Right lobe of liver (tissue), 6 donors: ENCODE data around the gene TRPM3. TPM values are rescaled to one million over a fixed set of nuclear protein-coding genes. Genes with fewer than 3 reads are reported as not detected.
A peak's percentile ranks its signal among the peaks of the same experiment; 100 is the strongest.

Source experiments
- ATAC-seq, 4 donors: fragments of 200-7000 bp; cut with Tn5 transposase; one replicate each; pipeline ENCODE4 v1.9.1; 2020; ENCODE audit warnings: mild to moderate bottlenecking in 4 of 4, moderate library complexity in 4 of 4
- DNase-seq, 3 donors: peaks; one replicate each; pipeline ENCODE4 v3.0.0-alpha.2; 2020
- H3K27ac ChIP-seq, 3 donors: fragments of 200-600 bp; one replicate each; pipeline ENCODE4 v1.8.0; 2022
- H3K27me3 ChIP-seq, 2 donors: fragments of 200-600 bp; one replicate each; pipeline ENCODE4 v1.8.0; 2022
- H3K36me3 ChIP-seq, 4 donors: fragments of 200-600 bp; sonication (generic) in 1 of 4; one replicate each; pipeline versions ENCODE4 v1.5.1 to v1.8.0; 2017 to 2022; ENCODE audit warnings: control low read depth in 1 of 4
- H3K4me1 ChIP-seq, 4 donors: fragments of 200-600 bp; sonication (generic) in 1 of 4; one replicate each; pipeline versions ENCODE4 v1.5.1 to v1.8.0; 2017 to 2022; ENCODE audit warnings: control low read depth in 1 of 4
- H3K4me3 ChIP-seq, 3 donors: fragments of 200-600 bp; one replicate each; pipeline ENCODE4 v1.8.0; 2022
- H3K9me3 ChIP-seq, 4 donors: fragments of 200-600 bp; sonication (generic) in 1 of 4; one replicate each; pipeline versions ENCODE4 v1.5.1 to v1.8.0; 2017 to 2022; ENCODE audit warnings: control low read depth in 1 of 4
- POLR2A ChIP-seq: fragments of 450-650 bp; IDR thresholded peaks from one replicate; pipeline ENCODE4 v1.6.1; 2017; ENCODE audit warnings: antibody characterized with exemption, mild to moderate bottlenecking
- WGBS: methylation state at CpG from one replicate; pipeline ENCODE4 v1.1.6; 2018; ENCODE audit warnings: low coverage, low lambda C conversion rate; ENCODE audit not compliant: insufficient coverage; ENCODE audit errors: missing lambda C conversion rate; 5-methylcytosine and 5-hydroxymethylcytosine counted together
- intact Hi-C, 2 donors: fragments of 100-400 bp; cut with DNase I; formaldehyde crosslinking; loops; one replicate each; pipeline versions ENCODE4 v1.11.2 to v1.14.1; 2022
- total RNA-seq, 6 experiments: library from RNA; depleted of rRNA in 2 of 6; stranded (reverse); fragments of >200 nt in 2 of 6; fragmentation: NEBNext Ultra II Directional in 3 of 6; extraction: Animal tissue kit (Norgen Biotek cat#: 25700) in 3 of 6; gene quantifications; one replicate each; pipeline versions ENCODE4 v1.1.0 to v1.2.4, GENCODE V29; 2016 to 2023
- TF ChIP-seq, protein P1 (sequence below), 4 donors: fragments of 200-600 bp in 3 of 4; fragments of 450-650 bp in 1 of 4; IDR thresholded peaks; one replicate each; pipeline versions ENCODE4 v1.5.1 to v1.8.0; 2016 to 2022; ENCODE audit warnings: antibody characterized with exemption in 4 of 4, mild to moderate bottlenecking in 2 of 4
- donor health status: DM: no; HTN: yes; CAD: no.
- donor health status: DM: no; HTN: no; CAD: no.
- donor health status: DM: no; HTN: no; CAD: no.
- donor health status: DM: no; HTN: yes; CAD: no.
- donor health status: DM: no; HTN: yes; CAD: no.

Gene TRPM3
- total RNA-seq, 6 experiments from 2014 or later: 0.26 to 0.56 (median 0.39) TPM

DNA sequence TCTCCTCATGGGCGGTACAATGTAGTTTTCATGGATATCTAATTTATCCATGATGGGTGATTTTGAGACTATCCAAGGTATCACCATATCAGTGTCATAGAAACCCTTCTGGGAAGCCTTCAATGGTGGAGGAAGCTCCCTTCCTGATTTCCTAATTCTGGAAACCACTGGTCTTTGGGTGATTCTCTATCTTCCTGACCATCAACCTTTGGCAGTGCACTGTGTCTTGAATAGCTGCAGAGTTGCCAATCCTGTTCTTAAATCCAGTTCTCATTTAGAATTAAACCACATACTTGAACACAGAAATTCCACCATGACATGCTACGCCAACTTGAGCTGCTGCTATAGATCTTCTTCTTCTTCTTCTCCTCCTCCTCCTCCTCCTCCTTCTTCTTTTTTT is 545.3 kb downstream of the TRPM3 start:
- Histone ChIP-seq H3K27ac (no peak overlapping the region), H3K27me3 (no peaks in the 10 kb centered on the region), H3K4me3 (no peak overlapping the region), H3K9me3 (no peaks in the 10 kb centered on the region), H3K36me3 (no peaks in the 10 kb centered on the region), H3K4me1 (peaks cover 0 to 8% (median 0%) of the 10 kb centered on the region in 4 donors)
- DNase-seq (no peak), ATAC-seq (no peak)
- intact Hi-C loops: no loop called here
- WGBS: 83% methylated on average over 1 of the region's 2 CpGs
- TF ChIP-seq, protein P1, sequence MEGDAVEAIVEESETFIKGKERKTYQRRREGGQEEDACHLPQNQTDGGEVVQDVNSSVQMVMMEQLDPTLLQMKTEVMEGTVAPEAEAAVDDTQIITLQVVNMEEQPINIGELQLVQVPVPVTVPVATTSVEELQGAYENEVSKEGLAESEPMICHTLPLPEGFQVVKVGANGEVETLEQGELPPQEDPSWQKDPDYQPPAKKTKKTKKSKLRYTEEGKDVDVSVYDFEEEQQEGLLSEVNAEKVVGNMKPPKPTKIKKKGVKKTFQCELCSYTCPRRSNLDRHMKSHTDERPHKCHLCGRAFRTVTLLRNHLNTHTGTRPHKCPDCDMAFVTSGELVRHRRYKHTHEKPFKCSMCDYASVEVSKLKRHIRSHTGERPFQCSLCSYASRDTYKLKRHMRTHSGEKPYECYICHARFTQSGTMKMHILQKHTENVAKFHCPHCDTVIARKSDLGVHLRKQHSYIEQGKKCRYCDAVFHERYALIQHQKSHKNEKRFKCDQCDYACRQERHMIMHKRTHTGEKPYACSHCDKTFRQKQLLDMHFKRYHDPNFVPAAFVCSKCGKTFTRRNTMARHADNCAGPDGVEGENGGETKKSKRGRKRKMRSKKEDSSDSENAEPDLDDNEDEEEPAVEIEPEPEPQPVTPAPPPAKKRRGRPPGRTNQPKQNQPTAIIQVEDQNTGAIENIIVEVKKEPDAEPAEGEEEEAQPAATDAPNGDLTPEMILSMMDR (IDR thresholded peaks at IDR 0.05): no peak
- TF ChIP-seq POLR2A: no peak

DNA sequence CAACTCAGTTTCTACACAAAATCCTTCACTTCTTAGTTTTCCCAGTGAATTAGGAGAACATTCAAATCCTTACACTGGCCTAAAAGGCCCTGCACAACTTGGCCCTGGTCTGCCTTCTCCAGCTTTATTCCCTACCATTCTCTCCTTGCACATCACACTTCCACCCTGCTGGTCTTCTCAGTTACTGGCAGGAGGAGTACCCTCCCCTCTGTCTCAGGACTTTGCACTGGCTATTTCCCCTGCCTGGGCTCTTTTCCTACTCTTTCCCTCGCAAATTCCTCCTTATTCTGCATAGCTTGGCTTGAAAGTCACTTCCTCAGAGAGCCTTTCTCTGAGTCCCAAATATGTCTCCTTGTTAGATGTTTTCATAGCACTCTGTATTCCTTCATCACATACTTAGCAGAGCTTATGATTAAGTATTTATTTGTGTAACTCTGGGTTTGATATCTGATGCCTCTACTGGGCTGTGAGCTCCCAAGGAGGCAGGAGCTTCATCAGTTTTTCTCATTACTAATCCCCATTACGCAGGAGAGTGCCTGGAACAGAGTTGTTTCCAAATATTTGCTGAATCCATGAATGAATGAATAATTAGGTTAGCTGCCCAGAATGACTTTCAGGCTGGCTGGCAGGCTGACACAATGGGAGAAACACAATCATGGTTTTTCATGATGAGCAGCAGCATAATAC is 547.1 kb downstream of the TRPM3 start:
- WGBS: 72% methylated on average over 2 of the region's 2 CpGs
- Histone ChIP-seq H3K27ac (no peak overlapping the region), H3K4me1 (peaks cover 0 to 10% (median 0%) of the 10 kb centered on the region in 4 donors), H3K27me3 (no peaks in the 10 kb centered on the region), H3K9me3 (no peaks in the 10 kb centered on the region), H3K36me3 (no peaks in the 10 kb centered on the region), H3K4me3 (no peak overlapping the region)
- ATAC-seq: peak in 2 of 4 donors; percentile 15 to 26
- DNase-seq: no peak
- intact Hi-C loops: no loop called here
- TF ChIP-seq, protein P1 (IDR thresholded peaks at IDR 0.05): no peak
- TF ChIP-seq POLR2A: no peak

DNA sequence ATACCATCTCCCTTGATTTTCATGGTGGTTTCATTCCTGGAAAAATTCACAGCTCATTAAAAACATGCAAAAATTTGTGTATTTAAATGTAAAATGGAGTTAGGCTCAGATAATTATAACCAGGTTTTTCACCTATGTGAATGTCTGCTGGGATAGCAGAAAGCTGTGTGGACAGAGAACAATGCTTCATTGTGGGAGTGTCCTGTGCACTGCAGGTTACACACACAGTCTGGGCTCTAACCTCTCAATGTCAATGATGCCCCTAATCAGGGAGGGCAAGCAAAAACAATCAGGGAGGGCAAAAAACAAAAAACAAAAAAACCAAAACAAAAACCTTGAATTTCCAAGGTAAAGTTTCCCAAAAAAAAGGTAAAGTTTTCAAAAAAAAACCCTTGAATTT is 548.1 kb downstream of the TRPM3 start:
- TF ChIP-seq, protein P1 (IDR thresholded peaks at IDR 0.05): no peak
- no peak for TF ChIP-seq POLR2A
- Histone ChIP-seq H3K36me3 (no peaks in the 10 kb centered on the region), H3K4me3 (no peak overlapping the region), H3K27ac (no peak overlapping the region), H3K9me3 (no peaks in the 10 kb centered on the region), H3K4me1 (peaks cover 0 to 10% (median 0%) of the 10 kb centered on the region in 4 donors), H3K27me3 (no peaks in the 10 kb centered on the region)
- intact Hi-C loops: no loop called here
- no peak for ATAC-seq
- no peak for DNase-seq

DNA sequence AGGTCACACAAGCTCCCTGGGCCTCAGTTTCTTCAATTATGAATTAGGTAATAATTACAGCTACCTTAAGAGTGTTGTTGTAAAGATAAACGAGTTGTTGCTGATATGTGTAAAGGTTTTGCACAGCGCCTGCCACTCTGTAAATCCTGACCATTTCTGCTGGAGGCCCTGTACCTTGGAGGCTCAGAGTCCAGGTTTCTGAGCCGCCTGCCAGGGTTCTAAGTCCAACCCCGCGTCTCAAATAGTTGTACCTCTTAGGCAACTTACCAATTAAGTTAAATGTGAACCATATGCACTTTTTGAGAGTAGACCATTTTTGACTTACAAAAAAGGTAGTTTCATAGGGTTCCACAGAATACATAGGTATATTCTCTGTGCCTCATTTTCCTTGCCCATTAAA is 550.2 kb downstream of the TRPM3 start:
- no peak overlapping the region for H3K27ac ChIP-seq
- peak; percentile 76 to 96 (median 90) for ATAC-seq

More for the DNA sequence above, 550.2 kb downstream of the TRPM3 start:
- TF ChIP-seq, protein P1 (IDR thresholded peaks at IDR 0.05): no peak
- no peak for TF ChIP-seq POLR2A
- no peaks in the 10 kb centered on the region for H3K36me3 ChIP-seq
- peak in 2 of 3 donors; percentile 63 to 72 for DNase-seq
- no peak overlapping the region for H3K4me3 ChIP-seq
- H3K27me3 ChIP-seq: no peaks in the 10 kb centered on the region
- H3K9me3 ChIP-seq: no peaks in the 10 kb centered on the region
- H3K4me1 ChIP-seq: peaks cover 0 to 10% (median 0%) of the 10 kb centered on the region in 4 donors
- 15% methylated on average over 3 of the region's 5 CpGs for WGBS
- intact Hi-C loops: no loop called here
